H1 (cell line): ENCODE data around the gene SLCO4A1. TPM values are rescaled to one million over a fixed set of nuclear protein-coding genes. Genes with fewer than 3 reads are reported as not detected.

Source experiments
- CTCF ChIA-PET: fragments of 300-600 bp; sonication (Branson Sonifier 250); formaldehyde crosslinking; loops from one replicate; lab custom pipeline; 2021; ENCODE audit not compliant: partially characterized antibody; lab: Charles Lee
- POLR2A ChIA-PET: fragments of 300-600 bp; sonication (Branson Sonifier 250); formaldehyde crosslinking; loops from one replicate; lab custom pipeline; 2021; ENCODE audit warnings: inconsistent platforms; ENCODE audit not compliant: partially characterized antibody; lab: Charles Lee
- DNase-seq, 2 experiments: peaks; one replicate each; pipeline versions ENCODE4 v3.0.0 to v3.0.0-alpha.2; 2010 to 2022; ENCODE audit warnings: low spot score in 2 of 2, low read depth in 1 of 2, mixed read lengths in 1 of 2
- FAIRE-seq: peaks from 2 replicates; lab custom pipeline; 2011; peaks lifted over from hg19 to GRCh38; lab: Jason Lieb, UNC
- H2AFZ ChIP-seq: 2 replicates; pipeline ENCODE4 v1.8.1; 2012; ENCODE audit warnings: low read length, inconsistent platforms
- H2AK5ac ChIP-seq: 2 replicates; pipeline ENCODE4 v1.6.1; 2013; ENCODE audit warnings: low read depth, low read length
- H2BK120ac ChIP-seq: replicated peaks from 2 replicates; pipeline ENCODE3; 2013; ENCODE audit warnings: low read depth, low read length, inconsistent platforms
- H2BK12ac ChIP-seq: 2 replicates; pipeline ENCODE4 v1.6.1; 2013; ENCODE audit warnings: low read depth, low read length
- H2BK15ac ChIP-seq: 2 replicates; pipeline ENCODE4 v1.6.1; 2013; ENCODE audit warnings: low read length
- H2BK20ac ChIP-seq: 2 replicates; pipeline ENCODE4 v1.6.1; 2013; ENCODE audit warnings: low read length
- H2BK5ac ChIP-seq: 2 replicates; pipeline ENCODE4 v1.6.1; 2013; ENCODE audit warnings: low read depth, low read length
- H3K14ac ChIP-seq: 2 replicates; pipeline ENCODE4 v1.6.1; 2013; ENCODE audit warnings: inconsistent platforms; ENCODE audit not compliant: insufficient read length
- H3K18ac ChIP-seq: 2 replicates; pipeline ENCODE4 v1.6.1; 2013; ENCODE audit warnings: low read length; ENCODE audit errors: extremely low read depth
- H3K23ac ChIP-seq: 2 replicates; pipeline ENCODE4 v1.6.1; 2013; ENCODE audit warnings: inconsistent platforms; ENCODE audit not compliant: insufficient read length
- H3K23me2 ChIP-seq: 2 replicates; pipeline ENCODE4 v1.6.1; 2013; ENCODE audit warnings: low read depth, low read length
- H3K27ac ChIP-seq: 2 replicates; pipeline ENCODE4 v1.6.1; 2011; ENCODE audit warnings: low read depth, low read length, inconsistent platforms
- H3K27me3 ChIP-seq, 4 experiments: replicated peaks in 1 of 4; 1 replicate in 1 of 4; 2 replicates in 3 of 4; pipeline versions ENCODE4 v1.6.1 to v1.8.1; 2011 to 2013; ENCODE audit warnings: low read length in 3 of 4, mild to moderate bottlenecking in 3 of 4, inconsistent platforms in 2 of 4, mixed read lengths in 2 of 4, moderate library complexity in 1 of 4; ENCODE audit not compliant: control insufficient read depth in 3 of 4, insufficient read depth in 3 of 4; ENCODE audit errors: extremely low read depth in 1 of 4
- H3K36me3 ChIP-seq, 4 experiments: 2 replicates each; pipeline versions ENCODE4 v1.6.1 to v1.8.1; 2011 to 2013; ENCODE audit warnings: mild to moderate bottlenecking in 4 of 4, low read length in 3 of 4, moderate library complexity in 2 of 4, control low read depth in 1 of 4, inconsistent platforms in 1 of 4; ENCODE audit not compliant: insufficient read depth in 4 of 4, control insufficient read depth in 2 of 4
- H3K4ac ChIP-seq: replicated peaks from 2 replicates; pipeline ENCODE3; 2013; ENCODE audit warnings: low read length, low read depth, mixed read lengths, inconsistent platforms; ENCODE audit not compliant: insufficient read length
- H3K4me1 ChIP-seq, 4 experiments: replicated peaks in 1 of 4; 1 replicate in 1 of 4; 2 replicates in 3 of 4; pipeline versions ENCODE4 v1.6.1 to v1.8.1; 2011 to 2013; ENCODE audit warnings: low read length in 3 of 4, inconsistent platforms in 2 of 4, mixed read lengths in 1 of 4; ENCODE audit not compliant: insufficient read depth in 4 of 4, control insufficient read depth in 3 of 4
- H3K4me2 ChIP-seq, 2 experiments: 2 replicates each; pipeline versions ENCODE4 v1.6.1 to v1.8.1; 2011 to 2013; ENCODE audit warnings: low read depth in 2 of 2, low read length in 2 of 2, control low read depth in 1 of 2, inconsistent platforms in 1 of 2, mild to moderate bottlenecking in 1 of 2; ENCODE audit not compliant: insufficient read depth in 1 of 2
- H3K4me3 ChIP-seq, 4 experiments: fragments of 200-600, 300-600 bp in 1 of 4; sonication (generic), shearing (Covaris generic), sonication (Bioruptor Twin) in 1 of 4; 2 replicates each; pipeline versions ENCODE4 v1.5.1 to v1.8.1; 2011 to 2016; ENCODE audit warnings: low read length in 4 of 4, low read depth in 3 of 4, control low read depth in 2 of 4, inconsistent platforms in 2 of 4, mild to moderate bottlenecking in 2 of 4, mixed read lengths in 1 of 4, moderate library complexity in 1 of 4; ENCODE audit not compliant: insufficient read depth in 2 of 4; ENCODE audit errors: extremely low read depth in 1 of 4
- H3K56ac ChIP-seq: replicated peaks from 2 replicates; pipeline ENCODE3; 2013; ENCODE audit warnings: low read depth, mild to moderate bottlenecking, mixed read lengths, low read length, inconsistent platforms; ENCODE audit not compliant: insufficient read length
- H3K79me1 ChIP-seq: 2 replicates; pipeline ENCODE4 v1.6.1; 2013; ENCODE audit warnings: low read depth, low read length, control low read depth
- H3K79me2 ChIP-seq, 2 experiments: 2 replicates each; pipeline versions ENCODE4 v1.6.1 to v1.8.1; 2012 to 2013; ENCODE audit warnings: low read length in 2 of 2, mild to moderate bottlenecking in 2 of 2, inconsistent platforms in 1 of 2; ENCODE audit not compliant: insufficient read depth in 2 of 2, control insufficient read depth in 1 of 2
- H3K9ac ChIP-seq, 4 experiments: replicated peaks in 1 of 4; 1 replicate in 1 of 4; 2 replicates in 3 of 4; pipeline versions ENCODE4 v1.6.1 to v1.8.1; 2011 to 2013; ENCODE audit warnings: low read depth in 3 of 4, low read length in 3 of 4, control low read depth in 2 of 4, mild to moderate bottlenecking in 2 of 4, moderate library complexity in 2 of 4, inconsistent platforms in 1 of 4; ENCODE audit errors: extremely low read depth in 1 of 4
- H3K9me3 ChIP-seq, 2 experiments: 2 replicates each; pipeline versions ENCODE4 v1.6.1 to v1.8.1; 2012 to 2013; ENCODE audit warnings: mild to moderate bottlenecking in 2 of 2, moderate library complexity in 2 of 2, control low read depth in 1 of 2, inconsistent platforms in 1 of 2, low read depth in 1 of 2, low read length in 1 of 2, mixed read lengths in 1 of 2; ENCODE audit not compliant: insufficient read depth in 2 of 2
- H4K20me1 ChIP-seq, 2 experiments: replicated peaks in 1 of 2; 2 replicates each; pipeline versions ENCODE3 to v1.8.1; 2011 to 2013; ENCODE audit warnings: inconsistent platforms in 2 of 2, low read length in 2 of 2, mild to moderate bottlenecking in 1 of 2; ENCODE audit not compliant: insufficient read depth in 2 of 2, control insufficient read depth in 1 of 2
- H4K5ac ChIP-seq: 2 replicates; pipeline ENCODE4 v1.6.1; 2013; ENCODE audit warnings: low read length, low read depth, mixed read lengths, inconsistent platforms; ENCODE audit not compliant: insufficient read length
- H4K8ac ChIP-seq: 2 replicates; pipeline ENCODE4 v1.8.0; 2013; ENCODE audit warnings: mild to moderate bottlenecking, moderate library complexity, low read length, inconsistent platforms; ENCODE audit not compliant: insufficient read depth; ENCODE audit errors: extremely low read depth
- H4K91ac ChIP-seq: replicated peaks from 2 replicates; pipeline ENCODE3; 2013; ENCODE audit warnings: low read length, mixed read lengths, inconsistent platforms; ENCODE audit not compliant: insufficient read length
- BACH1 ChIP-seq: IDR thresholded peaks from 2 replicates; pipeline ENCODE4 v1.6.1; 2012; ENCODE audit warnings: low read length, improper control_type of control experiment
- CHD2 ChIP-seq: IDR thresholded peaks from 2 replicates; pipeline ENCODE4 v1.6.1; 2012; ENCODE audit warnings: low read length, improper control_type of control experiment
- HDAC2 ChIP-seq, 2 experiments: fragments of 300-600 bp in 1 of 2; sonication (generic) in 1 of 2; IDR thresholded peaks; 2 replicates each; pipeline ENCODE4 v1.6.1; 2011 to 2012; ENCODE audit warnings: low read depth in 2 of 2, low read length in 2 of 2, mild to moderate bottlenecking in 2 of 2, moderate library complexity in 2 of 2, borderline replicate concordance in 1 of 2, inconsistent platforms in 1 of 2
- HDAC6 ChIP-seq: IDR thresholded peaks from one replicate; pipeline ENCODE4 v1.7.1; 2012; ENCODE audit warnings: low read depth, mild to moderate bottlenecking, inconsistent platforms, low read length, moderate library complexity
- JUN ChIP-seq: IDR thresholded peaks from 2 replicates; pipeline ENCODE4 v1.6.1; 2011; ENCODE audit warnings: low read depth, mild to moderate bottlenecking, improper control_type of control experiment, low read length
- JUND ChIP-seq: IDR thresholded peaks from 2 replicates; pipeline ENCODE4 v1.6.1; 2011; ENCODE audit warnings: mild to moderate bottlenecking, improper control_type of control experiment, low read length
- MAFK ChIP-seq: IDR thresholded peaks from 2 replicates; pipeline ENCODE4 v1.6.1; 2012; ENCODE audit warnings: low read depth, mild to moderate bottlenecking, improper control_type of control experiment, low read length
- NRF1 ChIP-seq: IDR thresholded peaks from 2 replicates; pipeline ENCODE4 v1.6.1; 2011; ENCODE audit warnings: mild to moderate bottlenecking, low read depth, low read length, improper control_type of control experiment
- SAP30 ChIP-seq: fragments of 300-600 bp; sonication (generic); IDR thresholded peaks from 2 replicates; pipeline ENCODE4 v1.7.1; 2012; ENCODE audit warnings: low read length, moderate library complexity, mild to moderate bottlenecking, inconsistent platforms; ENCODE audit not compliant: insufficient read depth, insufficient replicate concordance
- SP2 ChIP-seq: IDR thresholded peaks from 2 replicates; pipeline ENCODE4 v1.6.1; 2012; ENCODE audit warnings: mild to moderate bottlenecking, low read length, inconsistent platforms
- WGBS, 2 experiments: shearing (Covaris generic) in 1 of 2; methylation state at CpG; one replicate each; pipeline versions ENCODE4 v1.1.6 to v1.1.7; 2013 to 2015; ENCODE audit warnings: low lambda C conversion rate in 2 of 2, mixed read lengths in 2 of 2, inconsistent platforms in 1 of 2, low coverage in 1 of 2, missing lambda C conversion rate in 1 of 2; ENCODE audit not compliant: insufficient replicate concordance in 2 of 2, insufficient coverage in 1 of 2, insufficient read length in 1 of 2; ENCODE audit errors: extremely low coverage in 1 of 2, missing lambda C conversion rate in 1 of 2; 5-methylcytosine and 5-hydroxymethylcytosine counted together
- polyA plus RNA-seq, 7 experiments: library from polyadenylated mRNA; depleted of rRNA in 3 of 7; stranded (reverse) in 5 of 7; unstranded in 2 of 7; fragments of >200 nt in 5 of 7; fragments of 200-250 nt in 2 of 7; gene quantifications; 1 replicate in 5 of 7; 2 replicates in 1 of 7; 4 replicates in 1 of 7; pipeline versions ENCODE4 v1.2.1 to v1.2.3, GENCODE V29; 2011 to 2013; ENCODE audit warnings: missing spikeins in 2 of 7, mixed read lengths in 2 of 7
- total RNA-seq: library from RNA; stranded (reverse); fragmentation: NEBNext Ultra II Directional; extraction: Animal tissue kit (Norgen Biotek cat#: 25700); gene quantifications from 2 replicates; pipeline ENCODE4 v1.2.1, GENCODE V29; 2021

Gene SLCO4A1
- total and polyA plus RNA-seq, 2 of the 8 experiments (the other 6 are each of a cell fraction or from before 2014, with no cell fraction given): 10.5 to 18.5 TPM

GRCh38 chr20:62693524-62693922 is 51.2 kb downstream of the SLCO4A1 start:
- Histone ChIP-seq H3K9ac (no peak overlapping the region), H3K56ac (no peak overlapping the region), H2BK12ac (no peak overlapping the region), H3K4me3 (no peak overlapping the region), H4K8ac (peak overlapping the region; percentile 48; the same call in 1 of the 2 replicates), H4K5ac (no peak overlapping the region), H2AK5ac (no peak overlapping the region), H3K4me1 (no peaks in the 10 kb centered on the region), H3K23me2 (no peaks in the 10 kb centered on the region), H4K91ac (no peak overlapping the region), H3K14ac (no peak overlapping the region), H3K23ac (no peak overlapping the region), H3K18ac (no peak overlapping the region), H3K27me3 (no peaks in the 10 kb centered on the region; a peak in 1 of 7 replicates), H2AFZ (no peak overlapping the region), H2BK20ac (no peak overlapping the region), H2BK120ac (no peak overlapping the region), H3K9me3 (no peaks in the 10 kb centered on the region), H3K4me2 (no peak overlapping the region), H4K20me1 (peaks cover 0 to 4% of the 10 kb centered on the region in 2 experiments), H3K36me3 (no peaks in the 10 kb centered on the region), H3K79me1 (no peaks in the 10 kb centered on the region), H2BK5ac (no peak overlapping the region), H3K27ac (no peak overlapping the region), H2BK15ac (no peak overlapping the region), H3K4ac (no peak overlapping the region)
- ChIA-PET POLR2A (no interaction called here), CTCF (interaction anchor here (0.8 to 2.6 kb wide), 11 partner anchors 8 to 129 kb away, joined by 3 to 13 read pairs (median 6); partner anchors contain the start of gene NTSR1)
- WGBS, 2 experiments: 92% methylated on average over 10 of the region's 10 CpGs; no CpG with 5 or more reads in 1 of the 2 experiments
- FAIRE-seq: no peak
- TF ChIP-seq HDAC2 (IDR thresholded peaks at IDR 0.05; ENCODE audit: borderline replicate concordance in 1 of 2, low read depth in 2 of 2, low read length in 2 of 2): no peak
- no peak for TF ChIP-seq JUN
- no peak for TF ChIP-seq HDAC6
- TF ChIP-seq NRF1: no peak
- TF ChIP-seq BACH1: no peak
- TF ChIP-seq JUND: no peak
- no peak for TF ChIP-seq SP2
- TF ChIP-seq CHD2: no peak
- no peak for TF ChIP-seq MAFK
- TF ChIP-seq SAP30: no peak
- TF ChIP-seq, all 59 proteins: peak for 0
- H3K79me2 ChIP-seq: no peaks in the 10 kb centered on the region
- DNase-seq: no peak
